ENCODE measurements around the gene MSH5.
"Not testable (repeated sequence)": the region's sequence is repeated elsewhere in the genome, so short reads cannot be mapped to it uniquely, and the experiment has no call there.

The MSH5 gene

GRCh38 chr6:31739639-31740396 is at the start of gene MSH5:
Gene MSH5 (plus strand): TSS chr6:31740005. CDS start chr6:31740467, 462 bp downstream.
- DNase-seq (ENCODE audit: low read depth), result peak; percentile 99

GRCh38 chr6:31690231-31691077 is 49.4 kb upstream of the MSH5 start:
- DNase-seq (ENCODE audit: low read depth), result no peak

GRCh38 chr6:31691078-31691463 is 48.7 kb upstream of the MSH5 start:
- no peak for DNase-seq (ENCODE audit: low read depth)

- DNase-seq (ENCODE audit: low read depth), result no peak
Observed at GRCh38 chr6:31691564-31692108, 48.2 kb upstream of the MSH5 start.

GRCh38 chr6:31692353-31692752 is 47.5 kb upstream of the MSH5 start:
- no peak for DNase-seq (ENCODE audit: low read depth)

- no peak for DNase-seq (ENCODE audit: low read depth)
Observed at GRCh38 chr6:31692886-31693285, 46.9 kb upstream of the MSH5 start.

- no peak for DNase-seq (ENCODE audit: low read depth)
Observed at GRCh38 chr6:31693535-31693934, 46.3 kb upstream of the MSH5 start.

GRCh38 chr6:31697555-31697954 is 42.2 kb upstream of the MSH5 start:
- no peak for DNase-seq (ENCODE audit: low read depth)

GRCh38 chr6:31700740-31701401 is 38.9 kb upstream of the MSH5 start:
- no peak for DNase-seq (ENCODE audit: low read depth)

GRCh38 chr6:31701666-31702404 is 38.0 kb upstream of the MSH5 start:
- no peak for DNase-seq (ENCODE audit: low read depth)

- no peak for DNase-seq (ENCODE audit: low read depth)
Observed at GRCh38 chr6:31702405-31702818, 37.4 kb upstream of the MSH5 start.

GRCh38 chr6:31702819-31703716 is 36.7 kb upstream of the MSH5 start, which contains the start of gene ABHD16A:
Gene ABHD16A (minus strand): TSS chr6:31703324. CDS start chr6:31703281, 43 bp downstream.
- peak; percentile 98 for DNase-seq (ENCODE audit: low read depth)

GRCh38 chr6:31705931-31706330 is 33.9 kb upstream of the MSH5 start:
- no peak for DNase-seq (ENCODE audit: low read depth)

- DNase-seq (ENCODE audit: low read depth), result no peak
Observed at GRCh38 chr6:31706599-31706998, 33.2 kb upstream of the MSH5 start, which contains the start of gene LY6G6F. Gene LY6G6F (plus strand): TSS chr6:31706866. CDS start chr6:31706907, 41 bp downstream.

GRCh38 chr6:31707701-31708100 is 32.1 kb upstream of the MSH5 start:
- no peak for DNase-seq (ENCODE audit: low read depth)

- DNase-seq (ENCODE audit: low read depth), result no peak
Observed at GRCh38 chr6:31708224-31708623, 31.6 kb upstream of the MSH5 start.

- not testable (repeated sequence) for DNase-seq (ENCODE audit: low read depth)
Observed at GRCh38 chr6:31709157-31709556, 30.6 kb upstream of the MSH5 start.

GRCh38 chr6:31710523-31711219 is 29.1 kb upstream of the MSH5 start:
- no peak for DNase-seq (ENCODE audit: low read depth)

GRCh38 chr6:31711233-31711632 is 28.6 kb upstream of the MSH5 start:
- no peak for DNase-seq (ENCODE audit: low read depth)

GRCh38 chr6:31712296-31712695 is 27.5 kb upstream of the MSH5 start:
- DNase-seq (ENCODE audit: low read depth), result no peak

All from fibroblast of gingiva (primary cell).